Left lung (tissue), 14 donors: ENCODE results near the gene HILPDA. TPM values are rescaled to one million over a fixed set of nuclear protein-coding genes. Genes with fewer than 3 reads are reported as not detected.
A peak's percentile ranks its signal among the peaks of the same experiment; 100 is the strongest.

ENCODE experiments used
- ATAC-seq: fragments of 200-7000 bp; cut with Tn5 transposase; one replicate; pipeline ENCODE4 v1.9.1; 2020; ENCODE audit warnings: moderate library complexity
- DNase-seq, 4 donors: peaks; one replicate each; pipeline ENCODE4 v3.0.0-alpha.2; 2013 to 2020
- H3K27ac ChIP-seq, 2 donors: fragments of 200-600 bp; sonication (generic) in 1 of 2; one replicate each; pipeline versions ENCODE4 v1.5.0 to v1.8.0; 2020 to 2021
- H3K27me3 ChIP-seq, 2 donors: fragments of 200-600 bp; sonication (generic) in 1 of 2; one replicate each; pipeline versions ENCODE4 v1.5.0 to v1.8.0; 2020 to 2021
- H3K36me3 ChIP-seq, 2 donors: fragments of 200-600 bp; sonication (generic) in 1 of 2; one replicate each; pipeline versions ENCODE4 v1.5.0 to v1.8.0; 2020 to 2021
- H3K4me1 ChIP-seq, 2 donors: fragments of 200-600 bp; one replicate each; pipeline ENCODE4 v1.8.0; 2021
- H3K4me3 ChIP-seq, 2 donors: fragments of 200-600 bp; sonication (generic) in 1 of 2; one replicate each; pipeline versions ENCODE4 v1.5.0 to v1.8.0; 2020 to 2021; ENCODE audit warnings: mild to moderate bottlenecking in 1 of 2
- H3K9me3 ChIP-seq, 2 donors: fragments of 200-600 bp; sonication (generic) in 1 of 2; one replicate each; pipeline versions ENCODE4 v1.5.0 to v1.8.0; 2020 to 2021
- CTCF ChIP-seq, 2 donors: fragments of 200-600 bp; sonication (generic) in 1 of 2; IDR thresholded peaks; one replicate each; pipeline versions ENCODE4 v1.5.0 to v1.8.0; 2021; ENCODE audit warnings: antibody characterized with exemption in 2 of 2
- intact Hi-C, 2 donors: fragments of 100-400 bp; cut with DNase I; formaldehyde crosslinking; loops; one replicate each; pipeline versions ENCODE4 v1.11.2 to v1.14.2; 2022
- long read RNA-seq, 12 donors: library from polyadenylated mRNA in 2 of 12; unstranded in 2 of 12; transcript quantifications; one replicate each; pipeline ENCODE4 v2.0.0 and lab custom pipeline, GENCODE V29; 2019 to 2026
- polyA plus RNA-seq, 6 donors: library from polyadenylated mRNA; unstranded; fragments of 120-200 nt; gene quantifications; one replicate each; pipeline ENCODE4 v1.2.1, GENCODE V29; 2013; ENCODE audit not compliant: insufficient read length in 6 of 6
- total RNA-seq, 2 donors: library from RNA; stranded (reverse); fragmentation: NEBNext Ultra II Directional; extraction: Animal tissue kit (Norgen Biotek cat#: 25700); gene quantifications; one replicate each; pipeline ENCODE4 v1.2.1, GENCODE V29; 2021
- donor health status: DM: no; HTN: yes; CAD: no.
- donor health status: DM: no; HTN: no; CAD: no.

HILPDA gene
- total RNA-seq (10 to 100 TPM; 10.2 to 12.2 TPM), polyA plus RNA-seq (10 to 100 TPM; 32.2 to 39.1 (median 33.7) TPM)
- long read RNA-seq, donor 1, transcript HILPDA-201 (2 exons, 1,349 nt): major isoform, 31 of 32 reads
- long read RNA-seq, donor 1, partial matches to known transcripts: 0 of 32 reads
- long read RNA-seq, donor 1, other reads (novel, unspliced or antisense): 0 of 32 reads
- long read RNA-seq, donor 2, transcript HILPDA-201 (2 exons, 1,349 nt): major isoform, 27 of 28 reads
- long read RNA-seq, donor 2, partial matches to known transcripts: 0 of 28 reads
- long read RNA-seq, donor 2, other reads (novel, unspliced or antisense): 0 of 28 reads
- long read RNA-seq, donor 3, transcript HILPDA-201 (2 exons, 1,349 nt): major isoform, 26 of 29 reads
- long read RNA-seq, donor 3, partial matches to known transcripts: 0 of 29 reads
- long read RNA-seq, donor 3, other reads (novel, unspliced or antisense): 0 of 29 reads
- long read RNA-seq, donor 4, transcript HILPDA-201 (2 exons, 1,349 nt): major isoform, 20 of 21 reads
- long read RNA-seq, donor 4, partial matches to known transcripts: 0 of 21 reads
- long read RNA-seq, donor 4, other reads (novel, unspliced or antisense): 0 of 21 reads
- long read RNA-seq, donor 5, transcript HILPDA-201 (2 exons, 1,349 nt): major isoform, 17 of 18 reads
- long read RNA-seq, donor 5, partial matches to known transcripts: 0 of 18 reads
- long read RNA-seq, donor 5, other reads (novel, unspliced or antisense): 0 of 18 reads
- long read RNA-seq, donor 6, transcript HILPDA-201 (2 exons, 1,349 nt): major isoform, 25 of 30 reads
- long read RNA-seq, donor 6, transcript HILPDA-202 (2 exons, 785 nt): minor isoform, 5 of 30 reads
- long read RNA-seq, donor 6, partial matches to known transcripts: 0 of 30 reads
- long read RNA-seq, donor 6, other reads (novel, unspliced or antisense): 0 of 30 reads
- long read RNA-seq, donor 7, transcript HILPDA-201 (2 exons, 1,349 nt): major isoform, 16 of 17 reads
- long read RNA-seq, donor 7, partial matches to known transcripts: 0 of 17 reads
- long read RNA-seq, donor 7, other reads (novel, unspliced or antisense): 0 of 17 reads
- long read RNA-seq, donor 8, transcript HILPDA-202 (2 exons, 785 nt): minor isoform, 7 of 20 reads
- long read RNA-seq, donor 8, transcript HILPDA-201 (2 exons, 1,349 nt): major isoform, 13 of 20 reads
- long read RNA-seq, donor 8, partial matches to known transcripts: 0 of 20 reads
- long read RNA-seq, donor 8, other reads (novel, unspliced or antisense): 0 of 20 reads
- long read RNA-seq, donor 9: 0 reads
- long read RNA-seq, donor 10, transcript HILPDA-201 (2 exons, 1,349 nt): major isoform, 23 of 30 reads
- long read RNA-seq, donor 10, transcript HILPDA-202 (2 exons, 785 nt): minor isoform, 7 of 30 reads
- long read RNA-seq, donor 10, partial matches to known transcripts: 0 of 30 reads
- long read RNA-seq, donor 10, other reads (novel, unspliced or antisense): 0 of 30 reads
- long read RNA-seq, donor 11, transcript HILPDA-201 (2 exons, 1,349 nt): major isoform, 8 of 10 reads
- long read RNA-seq, donor 11, partial matches to known transcripts: 0 of 10 reads
- long read RNA-seq, donor 11, other reads (novel, unspliced or antisense): 0 of 10 reads
- long read RNA-seq, donor 12, transcript HILPDA-201 (2 exons, 1,349 nt): major isoform, 28 of 30 reads
- long read RNA-seq, donor 12, partial matches to known transcripts: 0 of 30 reads
- long read RNA-seq, donor 12, other reads (novel, unspliced or antisense): 0 of 30 reads

GRCh38 chr7:128455543-128456254 lies at the start of gene HILPDA:
Gene HILPDA (plus strand): TSS chr7:128455878. CDS start chr7:128457269, 1,391 bp downstream.
- intact Hi-C loops: no loop called here
- Histone ChIP-seq H3K4me3 (peak within 1 kb of the TSS; percentile 71 to 92), H3K36me3 (peaks cover 0 to 5% of the 10 kb centered on the region in 2 donors), H3K27me3 (no peaks in the 10 kb centered on the region), H3K4me1 (peaks cover 9 to 52% of the 10 kb centered on the region in 2 donors), H3K27ac (peak within 1 kb of the TSS; percentile 89 to 94), H3K9me3 (no peaks in the 10 kb centered on the region)
- DNase-seq (peak; percentile 89 to 99 (median 96)), ATAC-seq (peak; percentile 95)
- TF ChIP-seq CTCF (IDR thresholded peaks at IDR 0.05): no peak

GRCh38 chr7:128406314-128407232 lies 49.1 kb upstream of the HILPDA start:
- DNase-seq: no peak

GRCh38 chr7:128407233-128407589 lies 48.5 kb upstream of the HILPDA start:
- peak overlapping the region in 1 of 2 donors; percentile 76 for H3K4me3 ChIP-seq
- DNase-seq: no peak
- no peak for TF ChIP-seq CTCF (IDR thresholded peaks at IDR 0.05)
- peaks cover 29 to 67% of the 10 kb centered on the region in 2 donors for H3K4me1 ChIP-seq
- H3K27me3 ChIP-seq: no peaks in the 10 kb centered on the region
- H3K9me3 ChIP-seq: no peaks in the 10 kb centered on the region
- peak overlapping the region in 1 of 2 donors; percentile 95 for H3K27ac ChIP-seq
- no peak for ATAC-seq
- intact Hi-C loops: no loop called here
- peaks cover 0 to 14% of the 10 kb centered on the region in 2 donors for H3K36me3 ChIP-seq

More at GRCh38 chr7:128406314-128407232, 49.1 kb upstream of the HILPDA start:
- ATAC-seq: no peak
- H3K4me3 ChIP-seq: peak overlapping the region in 1 of 2 donors; percentile 76
- TF ChIP-seq CTCF (IDR thresholded peaks at IDR 0.05): no peak
- peak overlapping the region; percentile 2 to 95 for H3K27ac ChIP-seq
- no peaks in the 10 kb centered on the region for H3K27me3 ChIP-seq
- H3K36me3 ChIP-seq: peaks cover 0 to 18% of the 10 kb centered on the region in 2 donors
- intact Hi-C loops: no loop called here
- H3K9me3 ChIP-seq: no peaks in the 10 kb centered on the region
- peaks cover 29 to 67% of the 10 kb centered on the region in 2 donors for H3K4me1 ChIP-seq
